Left cardiac atrium (tissue), 4 donors: ENCODE results near the gene NELFB. TPM values are rescaled to one million over a fixed set of nuclear protein-coding genes. Genes with fewer than 3 reads are reported as not detected.
A peak's percentile ranks its signal among the peaks of the same experiment; 100 is the strongest.

ENCODE experiments used
- ATAC-seq, 2 donors: fragments of 200-7000 bp; cut with Tn5 transposase; one replicate each; pipeline ENCODE4 v1.9.1; 2020; ENCODE audit warnings: mild to moderate bottlenecking in 2 of 2, moderate library complexity in 2 of 2
- DNase-seq: peaks from one replicate; pipeline ENCODE4 v3.0.0-alpha.2; 2020
- intact Hi-C, 2 donors: fragments of 100-400 bp; cut with DNase I; formaldehyde crosslinking; loops; one replicate each; pipeline versions ENCODE4 v1.14.1 to v1.15.1; 2022 to 2023
- total RNA-seq, 2 donors: library from RNA; stranded (reverse); fragmentation: NEBNext Ultra II Directional; extraction: Animal tissue kit (Norgen Biotek cat#: 25700); gene quantifications; one replicate each; pipeline ENCODE4 v1.2.1, GENCODE V29; 2021
- donor health status: DM: no; HTN: yes; CAD: no.
- donor health status: DM: no; HTN: yes; CAD: no; lungs with severe emphysema.
- donor health status: DM: yes; HTN: yes; CAD: no.
- donor health status: Dilated cardiomyopathy.

Gene NELFB
- total RNA-seq, 2 donors from 2014 or later: 35.1 to 38.1 TPM

GRCh38 chr9:137275588-137276472, 20.7 kb downstream of the NELFB start:
- DNase-seq (no peak), ATAC-seq (no peak)
- intact Hi-C loops: no loop called here

- peak; percentile 65 to 79 for ATAC-seq
- intact Hi-C loops: no loop called here
- DNase-seq: peak; percentile 89
Measured at GRCh38 chr9:137276473-137277328, 21.6 kb downstream of the NELFB start.

- ATAC-seq (peak; percentile 76 to 88), DNase-seq (peak; percentile 94)
- intact Hi-C loops: no loop called here
Measured at GRCh38 chr9:137277329-137278041, 22.4 kb downstream of the NELFB start, which contains the start of gene TOR4A. Gene TOR4A (plus strand): TSS chr9:137277726. CDS start chr9:137278690, 964 bp downstream.

- intact Hi-C loops: no loop called here
- DNase-seq (peak; percentile 76), ATAC-seq (peak; percentile 5 to 24)
Measured at GRCh38 chr9:137278061-137278701, 23.1 kb downstream of the NELFB start.

- ATAC-seq: no peak
- intact Hi-C loops: no loop called here
- DNase-seq: no peak
Measured at GRCh38 chr9:137278721-137279711, 23.9 kb downstream of the NELFB start.

- intact Hi-C loops: no loop called here
- DNase-seq: no peak
Measured at GRCh38 chr9:137279741-137280473, 24.8 kb downstream of the NELFB start.

GRCh38 chr9:137280474-137281344, 25.6 kb downstream of the NELFB start:
- intact Hi-C loops: no loop called here
- ATAC-seq: no peak

More at GRCh38 chr9:137279741-137280473, 24.8 kb downstream of the NELFB start:
- ATAC-seq: no peak

GRCh38 chr9:137281345-137282116, 26.4 kb downstream of the NELFB start:
- DNase-seq: no peak
- intact Hi-C loops: no loop called here
- ATAC-seq: no peak

More at GRCh38 chr9:137280474-137281344, 25.6 kb downstream of the NELFB start:
- DNase-seq: no peak

- intact Hi-C loops: no loop called here
- ATAC-seq: peak; percentile 73 to 92
- peak; percentile 42 for DNase-seq
Measured at GRCh38 chr9:137286975-137287383, 31.9 kb downstream of the NELFB start.

GRCh38 chr9:137293094-137293481, 38.0 kb downstream of the NELFB start:
- no peak for ATAC-seq
- DNase-seq: peak; percentile 15
- intact Hi-C loops: loop anchor here in 1 of 2 donors (5.0 to 10.0 kb wide), 2 partner anchors 114 to 232 kb away; no protein-coding TSS in a partner anchor

GRCh38 chr9:137293482-137294090, 38.5 kb downstream of the NELFB start:
- no peak for DNase-seq
- ATAC-seq: no peak

GRCh38 chr9:137294091-137294680, 39.1 kb downstream of the NELFB start:
- DNase-seq (peak; percentile 42), ATAC-seq (peak; percentile 32 to 50)
- intact Hi-C loops: loop anchor here in 1 of 2 donors (5.0 to 10.0 kb wide), 2 partner anchors 113 to 231 kb away; no protein-coding TSS in a partner anchor

More at GRCh38 chr9:137293482-137294090, 38.5 kb downstream of the NELFB start:
- intact Hi-C loops: loop anchor here in 1 of 2 donors (5.0 to 10.0 kb wide), 2 partner anchors 114 to 231 kb away; no protein-coding TSS in a partner anchor

- DNase-seq (peak; percentile 44), ATAC-seq (peak; percentile 8)
- intact Hi-C loops: loop anchor here in 1 of 2 donors (5.0 to 10.0 kb wide), 2 partner anchors 113 to 230 kb away; no protein-coding TSS in a partner anchor
Measured at GRCh38 chr9:137294681-137295237, 39.6 kb downstream of the NELFB start.
